SK-N-SH treated with all-trans-retinoic acid at 6 μM for 48 hours (cell line): ENCODE measurements around the gene RSF1.

Source experiments
- ATAC-seq: fragments of 200-7000 bp; cut with Tn5 transposase; 3 replicates; pipeline ENCODE4 v1.9.1; 2020; ENCODE audit warnings: mild to moderate bottlenecking, moderate library complexity
- ARNTL ChIP-seq: fragments of 450-650 bp; formaldehyde crosslinking; IDR thresholded peaks from 2 replicates; pipeline ENCODE4 v1.5.0; 2020; ENCODE audit warnings: low read depth, mild to moderate bottlenecking, moderate library complexity, borderline replicate concordance
- BACH2 ChIP-seq: fragments of 250-450 bp; sonication (Bioruptor Pico); IDR thresholded peaks from 2 replicates; pipeline ENCODE4 v1.9.0; 2021; ENCODE audit warnings: mild to moderate bottlenecking, borderline replicate concordance
- CSDC2 ChIP-seq: fragments of 250-450 bp; sonication (Bioruptor Pico); IDR thresholded peaks from 2 replicates; pipeline ENCODE4 v1.5.0; 2020; ENCODE audit warnings: mild to moderate bottlenecking, moderate library complexity
- CSRNP3 ChIP-seq: fragments of 250-450 bp; sonication (Bioruptor Pico); IDR thresholded peaks from 2 replicates; pipeline ENCODE4 v1.5.1; 2021; ENCODE audit warnings: mild to moderate bottlenecking, moderate library complexity
- ESRRG ChIP-seq: fragments of 250-450 bp; sonication (Bioruptor Pico); IDR thresholded peaks from 2 replicates; pipeline ENCODE4 v1.6.1; 2021; ENCODE audit warnings: mild to moderate bottlenecking
- GLIS3 ChIP-seq: fragments of 250-450 bp; sonication (Bioruptor Pico); IDR thresholded peaks from 2 replicates; pipeline ENCODE4 v1.5.0; 2020; ENCODE audit warnings: mild to moderate bottlenecking, moderate library complexity
- ISL1 ChIP-seq: fragments of 250-450 bp; sonication (Bioruptor Pico); IDR thresholded peaks from 2 replicates; pipeline ENCODE4 v2.1.2; 2022; ENCODE audit warnings: mild to moderate bottlenecking, moderate library complexity
- OSR1 ChIP-seq: fragments of 250-450 bp; sonication (Bioruptor Pico); IDR thresholded peaks from 2 replicates; pipeline ENCODE4 v1.8.0; 2022; ENCODE audit warnings: moderate library complexity, mild to moderate bottlenecking, inconsistent platforms
- PATZ1 ChIP-seq: fragments of 250-450 bp; sonication (Bioruptor Pico); IDR thresholded peaks from 2 replicates; pipeline ENCODE4 v1.8.0; 2020; ENCODE audit warnings: mild to moderate bottlenecking, moderate library complexity, borderline replicate concordance
- POU6F1 ChIP-seq: fragments of 250-450 bp; sonication (Bioruptor Pico); IDR thresholded peaks from 2 replicates; pipeline ENCODE4 v1.8.0; 2021; ENCODE audit warnings: low read depth, mild to moderate bottlenecking, moderate library complexity, borderline replicate concordance
- PPARA ChIP-seq: fragments of 250-450 bp; sonication (Bioruptor Pico); IDR thresholded peaks from 2 replicates; pipeline ENCODE4 v1.5.0; 2020; ENCODE audit warnings: mild to moderate bottlenecking, borderline replicate concordance
- SNAI2 ChIP-seq: fragments of 250-450 bp; sonication (Bioruptor Pico); IDR thresholded peaks from 2 replicates; pipeline ENCODE4 v1.5.0; 2020; ENCODE audit warnings: mild to moderate bottlenecking, moderate library complexity
- TCF4 ChIP-seq: fragments of 250-450 bp; sonication (Bioruptor Pico); IDR thresholded peaks from 2 replicates; pipeline ENCODE4 v1.8.0; 2021; ENCODE audit warnings: mild to moderate bottlenecking, moderate library complexity, borderline replicate concordance
- TOX ChIP-seq: fragments of 250-450 bp; sonication (Bioruptor Pico); IDR thresholded peaks from 2 replicates; pipeline ENCODE4 v1.8.0; 2021; ENCODE audit warnings: mild to moderate bottlenecking, moderate library complexity, borderline replicate concordance
- ZC3H10 ChIP-seq: fragments of 250-450 bp; sonication (Bioruptor Pico); IDR thresholded peaks from 2 replicates; pipeline ENCODE4 v1.5.1; 2021; ENCODE audit warnings: mild to moderate bottlenecking, moderate library complexity
- ZFP3 ChIP-seq: fragments of 250-450 bp; sonication (Bioruptor Pico); IDR thresholded peaks from 2 replicates; pipeline ENCODE4 v1.5.0; 2020; ENCODE audit warnings: mild to moderate bottlenecking, moderate library complexity
- ZFP30 ChIP-seq: fragments of 450-650 bp; formaldehyde crosslinking; IDR thresholded peaks from 2 replicates; pipeline ENCODE4 v1.5.0; 2022; ENCODE audit warnings: mild to moderate bottlenecking, moderate library complexity
- ZNF565 ChIP-seq: fragments of 450-650 bp; formaldehyde crosslinking; conservative IDR thresholded peaks from 2 replicates; pipeline ENCODE4 v1.5.0; 2020; ENCODE audit warnings: low read depth, mild to moderate bottlenecking, moderate library complexity
- ZNF70 ChIP-seq: fragments of 450-650 bp; formaldehyde crosslinking; IDR thresholded peaks from 2 replicates; pipeline ENCODE4 v1.5.0; 2020; ENCODE audit warnings: mild to moderate bottlenecking, moderate library complexity
- ZNF8 ChIP-seq: fragments of 450-650 bp; formaldehyde crosslinking; IDR thresholded peaks from 2 replicates; pipeline ENCODE4 v1.5.0; 2020; ENCODE audit warnings: mild to moderate bottlenecking, moderate library complexity
- TF ChIP-seq, protein P1 (sequence below): fragments of 250-450 bp; sonication (Bioruptor Pico); IDR thresholded peaks from 2 replicates; pipeline ENCODE4 v1.5.0; 2020; ENCODE audit warnings: mild to moderate bottlenecking, moderate library complexity
- TF ChIP-seq, protein P2 (sequence below): fragments of 250-450 bp; sonication (Bioruptor Pico); IDR thresholded peaks from 2 replicates; pipeline ENCODE4 v1.5.1; 2020; ENCODE audit warnings: low read depth, mild to moderate bottlenecking, moderate library complexity

The RSF1 gene

DNA sequence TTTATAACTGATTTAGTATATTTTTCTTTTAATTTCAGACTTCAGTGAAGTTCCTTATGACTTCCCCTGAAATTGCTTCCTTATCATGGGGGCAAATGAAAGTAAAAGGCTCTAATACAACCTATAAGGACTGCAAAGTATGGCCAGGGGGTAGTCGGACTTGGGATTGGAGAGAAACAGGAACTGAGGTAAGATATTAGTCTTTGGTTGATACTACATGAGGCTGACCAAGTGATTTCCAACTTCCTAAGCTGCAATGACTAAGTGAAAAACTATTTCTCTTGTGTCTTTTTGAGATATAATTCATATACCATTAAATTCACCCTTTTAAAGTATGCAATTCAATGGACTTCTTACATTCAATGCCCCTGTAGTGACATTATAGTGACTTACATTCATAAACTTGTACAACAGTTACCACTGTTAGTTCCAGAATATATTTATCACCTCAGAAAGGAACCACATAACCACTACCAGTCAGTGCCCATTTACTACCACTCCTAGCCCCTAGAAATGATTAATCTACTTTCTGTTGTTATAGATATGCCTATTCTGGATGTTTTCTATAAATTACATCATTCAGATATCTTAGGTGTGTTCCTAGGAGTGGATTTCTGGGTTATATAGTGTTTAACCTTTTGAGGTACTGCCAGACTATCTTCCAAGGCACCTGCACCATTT lies 22.1 kb upstream of the RSF1 start:
- no peak for ATAC-seq
- no peak for TF ChIP-seq BACH2 (CRISPR knock-in tag)
- TF ChIP-seq ARNTL (CRISPR knock-in tag): no peak
- no peak for TF ChIP-seq PATZ1 (CRISPR knock-in tag)
- TF ChIP-seq PPARA (CRISPR knock-in tag): no peak
- no peak for TF ChIP-seq GLIS3
- no peak for TF ChIP-seq ESRRG
- TF ChIP-seq POU6F1: no peak
- no peak for TF ChIP-seq CSDC2
- TF ChIP-seq ZNF8: no peak
- no peak for TF ChIP-seq ZC3H10 (CRISPR knock-in tag)

DNA sequence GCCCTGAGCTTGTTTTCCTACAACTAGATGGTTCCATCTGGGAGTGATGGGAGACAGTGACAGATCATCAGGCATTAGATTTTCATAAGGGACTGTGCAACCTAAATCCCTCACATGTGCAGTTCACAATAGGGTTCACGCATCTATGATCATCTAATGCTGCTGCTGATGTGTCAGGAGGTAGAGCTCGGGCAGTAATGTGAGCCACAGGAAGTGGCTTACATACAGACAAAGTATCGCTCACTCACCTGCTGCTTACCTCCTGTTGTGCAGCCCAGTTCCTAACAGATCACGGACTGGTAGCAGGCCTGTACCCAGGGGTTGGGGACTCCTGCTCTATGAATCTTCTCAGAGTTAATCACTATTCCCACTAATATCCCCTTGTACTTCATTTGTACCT lies 12.8 kb upstream of the RSF1 start:
- ATAC-seq: no peak
- TF ChIP-seq, protein P1, sequence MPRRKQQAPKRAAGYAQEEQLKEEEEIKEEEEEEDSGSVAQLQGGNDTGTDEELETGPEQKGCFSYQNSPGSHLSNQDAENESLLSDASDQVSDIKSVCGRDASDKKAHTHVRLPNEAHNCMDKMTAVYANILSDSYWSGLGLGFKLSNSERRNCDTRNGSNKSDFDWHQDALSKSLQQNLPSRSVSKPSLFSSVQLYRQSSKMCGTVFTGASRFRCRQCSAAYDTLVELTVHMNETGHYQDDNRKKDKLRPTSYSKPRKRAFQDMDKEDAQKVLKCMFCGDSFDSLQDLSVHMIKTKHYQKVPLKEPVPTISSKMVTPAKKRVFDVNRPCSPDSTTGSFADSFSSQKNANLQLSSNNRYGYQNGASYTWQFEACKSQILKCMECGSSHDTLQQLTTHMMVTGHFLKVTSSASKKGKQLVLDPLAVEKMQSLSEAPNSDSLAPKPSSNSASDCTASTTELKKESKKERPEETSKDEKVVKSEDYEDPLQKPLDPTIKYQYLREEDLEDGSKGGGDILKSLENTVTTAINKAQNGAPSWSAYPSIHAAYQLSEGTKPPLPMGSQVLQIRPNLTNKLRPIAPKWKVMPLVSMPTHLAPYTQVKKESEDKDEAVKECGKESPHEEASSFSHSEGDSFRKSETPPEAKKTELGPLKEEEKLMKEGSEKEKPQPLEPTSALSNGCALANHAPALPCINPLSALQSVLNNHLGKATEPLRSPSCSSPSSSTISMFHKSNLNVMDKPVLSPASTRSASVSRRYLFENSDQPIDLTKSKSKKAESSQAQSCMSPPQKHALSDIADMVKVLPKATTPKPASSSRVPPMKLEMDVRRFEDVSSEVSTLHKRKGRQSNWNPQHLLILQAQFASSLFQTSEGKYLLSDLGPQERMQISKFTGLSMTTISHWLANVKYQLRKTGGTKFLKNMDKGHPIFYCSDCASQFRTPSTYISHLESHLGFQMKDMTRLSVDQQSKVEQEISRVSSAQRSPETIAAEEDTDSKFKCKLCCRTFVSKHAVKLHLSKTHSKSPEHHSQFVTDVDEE (CRISPR knock-in tag): no peak
- TF ChIP-seq BACH2 (CRISPR knock-in tag) (no peak), SNAI2 (no peak), ZNF70 (CRISPR knock-in tag) (no peak), ZFP30 (no peak), OSR1 (CRISPR knock-in tag) (no peak), GLIS3 (no peak), PATZ1 (CRISPR knock-in tag) (no peak), TCF4 (CRISPR knock-in tag) (no peak)

DNA sequence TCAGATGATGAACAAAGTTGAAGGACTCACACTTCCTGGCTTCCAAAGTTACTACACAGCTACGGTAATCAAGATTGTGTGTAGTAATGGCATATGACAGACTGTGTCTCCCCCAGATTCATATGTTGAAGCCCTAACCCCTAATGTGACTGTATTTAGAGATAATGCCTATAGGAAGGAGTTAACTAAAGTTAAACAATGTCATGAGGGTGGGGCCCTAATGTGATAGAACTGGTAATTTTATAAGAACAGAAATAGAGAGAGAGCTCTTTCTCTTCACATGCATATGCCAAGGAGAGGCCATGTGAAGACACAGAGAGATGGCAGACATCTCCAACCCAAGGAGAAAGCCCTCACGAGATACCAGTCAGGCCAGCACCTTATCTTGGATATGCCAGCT lies 8.4 kb upstream of the RSF1 start:
- no peak for TF ChIP-seq CSDC2
- no peak for TF ChIP-seq ZNF565 (CRISPR knock-in tag)
- TF ChIP-seq, protein P2, sequence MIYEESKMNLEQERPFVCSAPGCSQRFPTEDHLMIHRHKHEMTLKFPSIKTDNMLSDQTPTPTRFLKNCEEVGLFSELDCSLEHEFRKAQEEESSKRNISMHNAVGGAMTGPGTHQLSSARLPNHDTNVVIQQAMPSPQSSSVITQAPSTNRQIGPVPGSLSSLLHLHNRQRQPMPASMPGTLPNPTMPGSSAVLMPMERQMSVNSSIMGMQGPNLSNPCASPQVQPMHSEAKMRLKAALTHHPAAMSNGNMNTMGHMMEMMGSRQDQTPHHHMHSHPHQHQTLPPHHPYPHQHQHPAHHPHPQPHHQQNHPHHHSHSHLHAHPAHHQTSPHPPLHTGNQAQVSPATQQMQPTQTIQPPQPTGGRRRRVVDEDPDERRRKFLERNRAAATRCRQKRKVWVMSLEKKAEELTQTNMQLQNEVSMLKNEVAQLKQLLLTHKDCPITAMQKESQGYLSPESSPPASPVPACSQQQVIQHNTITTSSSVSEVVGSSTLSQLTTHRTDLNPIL: no peak
- no peak for TF ChIP-seq TOX (CRISPR knock-in tag)
- no peak for TF ChIP-seq ZNF70 (CRISPR knock-in tag)
- TF ChIP-seq PPARA (CRISPR knock-in tag): no peak
- TF ChIP-seq ZFP3 (CRISPR knock-in tag): no peak
- TF ChIP-seq CSRNP3: no peak
- TF ChIP-seq ISL1 (CRISPR knock-in tag): no peak
- TF ChIP-seq, protein P1 (CRISPR knock-in tag): no peak
- ATAC-seq: no peak
